ENCODE data around the gene TMEM221. TPM values are rescaled to one million over a fixed set of nuclear protein-coding genes. Genes with fewer than 3 reads are reported as not detected.

TMEM221 gene
- total and polyA plus RNA-seq, 2 donors from 2014 or later, result 0.13 TPM; not detected in 1

DNA sequence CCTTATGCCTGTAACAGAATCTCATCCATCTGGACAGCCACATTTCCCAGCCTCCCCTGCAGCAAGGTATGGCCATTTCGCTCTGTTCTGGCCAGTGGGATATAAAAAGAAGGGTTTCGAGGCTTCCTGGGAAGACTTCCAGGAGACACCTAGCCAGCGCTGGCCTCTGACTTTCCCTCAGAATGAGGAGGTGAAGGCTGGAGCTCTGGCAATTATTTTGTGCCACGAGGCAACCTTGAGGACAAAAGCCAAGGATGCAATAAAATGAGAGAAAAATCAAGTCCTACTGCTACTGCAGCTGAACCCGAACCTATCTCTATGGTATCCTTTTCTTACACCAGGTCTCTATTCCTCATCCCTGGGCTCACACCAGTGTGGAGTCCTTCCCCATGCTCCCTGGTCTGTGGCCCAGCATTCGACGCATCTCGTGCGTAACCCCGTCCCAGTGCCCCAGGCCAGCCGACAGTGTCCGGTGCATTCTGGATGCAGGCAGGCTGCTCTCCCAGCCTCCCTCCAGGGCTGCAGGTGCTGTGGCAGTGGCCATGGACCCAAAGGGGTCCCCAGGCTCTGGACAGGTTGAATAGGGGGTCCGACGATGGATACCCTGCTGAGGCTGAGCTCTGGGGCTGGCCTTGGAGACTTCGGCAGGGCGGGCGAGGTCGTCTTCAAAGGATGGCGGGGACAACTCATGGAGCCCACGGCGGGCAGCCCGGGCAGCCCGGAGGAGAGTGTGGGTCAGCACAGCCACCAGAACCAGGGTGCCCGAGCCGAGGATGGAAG lies 12.2 kb downstream of the TMEM221 start:
- TF ChIP-seq, protein P1, sequence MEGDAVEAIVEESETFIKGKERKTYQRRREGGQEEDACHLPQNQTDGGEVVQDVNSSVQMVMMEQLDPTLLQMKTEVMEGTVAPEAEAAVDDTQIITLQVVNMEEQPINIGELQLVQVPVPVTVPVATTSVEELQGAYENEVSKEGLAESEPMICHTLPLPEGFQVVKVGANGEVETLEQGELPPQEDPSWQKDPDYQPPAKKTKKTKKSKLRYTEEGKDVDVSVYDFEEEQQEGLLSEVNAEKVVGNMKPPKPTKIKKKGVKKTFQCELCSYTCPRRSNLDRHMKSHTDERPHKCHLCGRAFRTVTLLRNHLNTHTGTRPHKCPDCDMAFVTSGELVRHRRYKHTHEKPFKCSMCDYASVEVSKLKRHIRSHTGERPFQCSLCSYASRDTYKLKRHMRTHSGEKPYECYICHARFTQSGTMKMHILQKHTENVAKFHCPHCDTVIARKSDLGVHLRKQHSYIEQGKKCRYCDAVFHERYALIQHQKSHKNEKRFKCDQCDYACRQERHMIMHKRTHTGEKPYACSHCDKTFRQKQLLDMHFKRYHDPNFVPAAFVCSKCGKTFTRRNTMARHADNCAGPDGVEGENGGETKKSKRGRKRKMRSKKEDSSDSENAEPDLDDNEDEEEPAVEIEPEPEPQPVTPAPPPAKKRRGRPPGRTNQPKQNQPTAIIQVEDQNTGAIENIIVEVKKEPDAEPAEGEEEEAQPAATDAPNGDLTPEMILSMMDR (IDR thresholded peaks at IDR 0.05; ENCODE audit: borderline replicate concordance, extremely low read depth, insufficient read depth), result no peak
- Histone ChIP-seq H3K27ac (ENCODE audit: low read depth in 2 of 2, low read length in 2 of 2) (no peak overlapping the region), H3K9ac (ENCODE audit: low read length in 3 of 3) (no peak overlapping the region), H3K9me3 (ENCODE audit: control insufficient read depth in 2 of 3, insufficient read depth in 1 of 3, low read length in 3 of 3) (peaks cover 0 to 3% (median 0%) of the 10 kb centered on the region in 3 donors), H3K4me3 (ENCODE audit: low read length in 3 of 3) (no peak overlapping the region), H3K27me3 (ENCODE audit: control insufficient read depth, insufficient read depth, low read length) (no peaks in the 10 kb centered on the region), H3K36me3 (ENCODE audit: control insufficient read depth in 2 of 3, insufficient read depth in 3 of 3, low read length in 3 of 3) (no peaks in the 10 kb centered on the region), H3K4me1 (ENCODE audit: control insufficient read depth in 2 of 3, insufficient read depth in 2 of 3, low read depth in 1 of 3, low read length in 3 of 3) (no peaks in the 10 kb centered on the region)
- intact Hi-C loops (cut with DNase I), result no loop called here
- FAIRE-seq (no peak), DNase-seq (no peak)

DNA sequence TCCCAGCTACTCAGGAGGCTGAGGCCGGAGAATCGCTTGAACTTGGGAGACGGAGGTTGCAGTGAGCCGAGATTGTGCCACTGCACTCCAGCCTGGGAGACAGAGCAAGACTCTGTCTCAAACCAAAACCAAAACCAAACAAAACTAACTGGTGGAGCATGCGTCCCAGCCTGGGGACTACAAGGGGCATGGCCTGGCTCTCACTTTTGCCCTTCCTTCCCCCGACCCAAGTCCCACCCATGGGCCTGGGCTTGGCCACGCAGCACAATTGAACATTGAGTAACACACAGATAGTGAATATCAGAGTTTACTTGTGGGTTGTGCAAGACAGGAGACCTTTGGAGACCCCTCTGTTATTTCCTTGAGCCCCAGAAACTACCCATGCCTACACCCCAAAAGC lies 13.2 kb downstream of the TMEM221 start:
- H3K27me3 ChIP-seq (ENCODE audit: control insufficient read depth, insufficient read depth, low read length), result no peaks in the 10 kb centered on the region
- H3K27ac ChIP-seq (ENCODE audit: low read depth in 2 of 2, low read length in 2 of 2), result no peak overlapping the region
- H3K9ac ChIP-seq (ENCODE audit: low read length in 3 of 3), result no peak overlapping the region
- TF ChIP-seq, protein P1 (IDR thresholded peaks at IDR 0.05; ENCODE audit: borderline replicate concordance, extremely low read depth, insufficient read depth), result no peak
- H3K9me3 ChIP-seq (ENCODE audit: control insufficient read depth in 2 of 3, insufficient read depth in 1 of 3, low read length in 3 of 3), result peaks cover 0 to 3% (median 0%) of the 10 kb centered on the region in 3 donors
- intact Hi-C loops (cut with DNase I), result no loop called here
- no peak for FAIRE-seq
- H3K4me1 ChIP-seq (ENCODE audit: control insufficient read depth in 2 of 3, insufficient read depth in 2 of 3, low read depth in 1 of 3, low read length in 3 of 3), result no peaks in the 10 kb centered on the region
- H3K4me3 ChIP-seq (ENCODE audit: low read length in 3 of 3), result no peak overlapping the region
- no peak for DNase-seq
- no peaks in the 10 kb centered on the region for H3K36me3 ChIP-seq (ENCODE audit: control insufficient read depth in 2 of 3, insufficient read depth in 3 of 3, low read length in 3 of 3)

DNA sequence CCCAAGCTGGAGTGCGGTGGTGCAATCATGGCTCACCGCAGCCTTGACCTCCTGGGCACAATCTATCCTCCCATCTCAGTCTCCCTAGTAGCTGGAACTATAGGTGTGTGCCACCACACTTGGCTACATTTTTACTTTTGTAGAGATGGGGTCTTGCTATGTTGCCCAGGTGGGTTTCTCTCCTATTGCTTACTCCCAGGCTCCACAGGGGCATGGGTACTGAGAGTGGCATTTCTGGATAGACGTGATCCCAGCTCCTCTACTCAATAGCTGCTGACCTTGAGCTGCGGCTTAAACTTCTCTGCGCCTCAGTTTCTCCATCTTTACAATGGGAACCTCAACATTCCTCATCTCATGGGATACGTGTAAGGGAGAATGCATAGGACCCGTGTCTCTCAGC lies 17.1 kb downstream of the TMEM221 start:
- no peak for FAIRE-seq
- intact Hi-C loops (cut with DNase I), result no loop called here
- Histone ChIP-seq H3K9me3 (ENCODE audit: control insufficient read depth in 2 of 3, insufficient read depth in 1 of 3, low read length in 3 of 3) (peaks cover 0 to 3% (median 0%) of the 10 kb centered on the region in 3 donors), H3K27me3 (ENCODE audit: control insufficient read depth, insufficient read depth, low read length) (no peaks in the 10 kb centered on the region), H3K4me3 (ENCODE audit: low read length in 3 of 3) (no peak overlapping the region), H3K9ac (ENCODE audit: low read length in 3 of 3) (no peak overlapping the region), H3K36me3 (ENCODE audit: control insufficient read depth in 2 of 3, insufficient read depth in 3 of 3, low read length in 3 of 3) (no peaks in the 10 kb centered on the region), H3K4me1 (ENCODE audit: control insufficient read depth in 2 of 3, insufficient read depth in 2 of 3, low read depth in 1 of 3, low read length in 3 of 3) (no peaks in the 10 kb centered on the region), H3K27ac (ENCODE audit: low read depth in 2 of 2, low read length in 2 of 2) (no peak overlapping the region)
- DNase-seq, result no peak
- TF ChIP-seq, protein P1 (IDR thresholded peaks at IDR 0.05; ENCODE audit: borderline replicate concordance, extremely low read depth, insufficient read depth), result no peak
